Frontal cortex (tissue), 4 donors: Measurements from ENCODE around the gene SYNE3. TPM values are rescaled to one million over a fixed set of nuclear protein-coding genes. Genes with fewer than 3 reads are reported as not detected.

Experiments
- DNase-seq, 2 donors: peaks; one replicate each; pipeline ENCODE4 v3.0.0; 2012; ENCODE audit warnings: low spot score in 2 of 2
- FAIRE-seq: peaks from 2 replicates; lab custom pipeline; 2012; peaks lifted over from hg19 to GRCh38; lab: Jason Lieb, UNC
- total RNA-seq: library from RNA; depleted of rRNA; stranded (reverse); fragments of >200 nt; gene quantifications from one replicate; pipeline ENCODE4 v1.2.3, GENCODE V29; 2014
- donor health status: control.
- donor health status: control.
- donor health status: control.

Gene SYNE3
- total RNA-seq, 1 donor from 2014 or later, result 1.2 TPM

DNA sequence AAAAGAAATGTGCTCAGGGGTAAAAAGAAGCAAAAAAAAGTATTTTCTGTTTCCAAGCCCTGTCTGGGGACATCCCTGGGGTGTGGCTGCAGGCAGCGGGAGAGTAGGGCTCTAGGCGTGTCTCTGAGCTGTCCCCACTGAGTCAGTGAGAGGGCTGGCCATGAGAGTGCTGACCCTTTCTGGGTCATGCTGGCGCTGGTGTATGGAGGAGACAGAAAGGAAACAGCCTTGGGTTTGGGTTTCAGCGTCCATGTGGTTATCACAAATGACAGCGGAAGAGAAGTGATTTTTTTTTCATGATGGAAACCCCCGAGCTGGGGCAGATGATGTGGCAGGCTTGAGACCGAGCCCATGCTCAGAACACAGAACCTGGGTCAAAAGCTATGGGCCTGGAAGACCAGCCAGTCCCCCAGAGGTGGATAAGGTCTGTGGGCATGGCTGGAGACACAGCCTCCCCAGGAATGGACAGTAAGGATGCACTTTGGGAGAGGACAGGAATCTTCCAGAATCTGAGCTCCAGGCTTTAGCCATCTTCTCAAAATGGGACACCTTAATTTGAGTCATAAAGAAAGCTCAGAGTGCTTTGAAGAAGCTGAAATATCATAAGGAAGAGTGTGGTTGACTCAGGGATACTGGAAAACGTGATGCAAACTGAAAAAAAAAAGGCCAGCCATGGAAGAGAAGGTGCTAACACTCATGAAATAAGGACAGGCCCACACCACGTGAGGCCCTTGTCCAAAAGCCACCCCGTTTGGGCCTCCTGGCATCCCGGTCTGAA is 36.2 kb downstream of the SYNE3 start:
- DNase-seq (no peak), FAIRE-seq (no peak)

DNA sequence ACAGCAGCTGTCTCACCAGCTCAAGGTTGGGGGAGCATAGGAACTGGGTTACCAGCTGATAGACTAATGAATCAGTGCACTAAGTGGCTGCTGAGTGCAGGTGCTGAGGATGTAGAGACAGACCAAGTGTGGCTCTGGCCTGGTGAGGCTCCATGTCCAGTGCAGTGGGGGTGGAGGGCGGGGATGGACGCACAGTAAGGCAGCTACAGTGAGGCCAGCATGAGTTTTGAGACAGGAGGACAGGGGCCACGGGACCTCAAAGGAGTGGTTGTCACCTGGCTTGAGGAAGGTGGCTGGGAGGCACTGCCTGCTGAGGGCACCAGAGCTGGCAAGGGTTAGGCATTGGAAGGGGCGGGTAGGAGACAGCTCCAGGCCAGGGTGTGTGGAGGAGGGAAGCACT is 37.0 kb downstream of the SYNE3 start:
- no peak for FAIRE-seq
- no peak for DNase-seq

DNA sequence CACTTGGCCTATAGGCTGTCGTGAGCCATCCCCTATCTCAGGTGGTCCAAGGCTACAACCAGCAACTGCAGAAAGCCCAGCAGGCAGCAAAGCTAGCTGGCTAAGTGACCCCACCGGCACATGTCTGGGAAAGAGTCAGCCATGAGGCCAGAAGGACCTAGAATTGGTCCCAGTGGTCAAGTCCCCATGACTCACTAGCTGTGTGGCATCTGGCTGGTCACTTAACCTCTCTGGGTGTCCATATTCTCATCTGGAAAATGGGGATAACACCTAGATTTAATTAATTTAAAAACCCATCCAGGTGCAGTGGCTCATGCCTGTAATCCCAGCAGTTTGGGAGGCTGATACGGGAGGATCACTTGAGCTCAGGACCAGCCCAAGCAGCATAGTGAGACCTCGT is 37.6 kb downstream of the SYNE3 start:
- DNase-seq (no peak), FAIRE-seq (no peak)

DNA sequence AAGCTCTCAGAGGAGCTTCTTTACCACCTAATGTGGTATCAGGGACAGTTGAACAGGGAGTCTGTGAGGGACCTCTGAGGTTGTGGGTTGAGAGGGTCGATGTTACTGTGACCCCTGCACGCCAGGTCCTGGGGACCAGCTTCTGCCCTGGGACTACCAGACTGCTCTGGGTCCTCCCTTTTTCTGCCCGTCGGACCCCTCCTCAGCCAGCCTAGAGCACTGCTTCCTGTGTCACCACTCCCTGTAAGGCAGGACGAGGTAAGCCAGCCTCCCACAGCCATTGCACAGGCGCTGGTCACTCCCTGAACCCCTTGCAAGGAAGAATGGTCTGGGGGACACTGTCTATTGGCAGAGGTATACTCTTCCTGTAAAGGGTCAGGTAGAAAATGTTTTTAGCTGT is 38.1 kb downstream of the SYNE3 start:
- DNase-seq, result no peak
- no peak for FAIRE-seq

DNA sequence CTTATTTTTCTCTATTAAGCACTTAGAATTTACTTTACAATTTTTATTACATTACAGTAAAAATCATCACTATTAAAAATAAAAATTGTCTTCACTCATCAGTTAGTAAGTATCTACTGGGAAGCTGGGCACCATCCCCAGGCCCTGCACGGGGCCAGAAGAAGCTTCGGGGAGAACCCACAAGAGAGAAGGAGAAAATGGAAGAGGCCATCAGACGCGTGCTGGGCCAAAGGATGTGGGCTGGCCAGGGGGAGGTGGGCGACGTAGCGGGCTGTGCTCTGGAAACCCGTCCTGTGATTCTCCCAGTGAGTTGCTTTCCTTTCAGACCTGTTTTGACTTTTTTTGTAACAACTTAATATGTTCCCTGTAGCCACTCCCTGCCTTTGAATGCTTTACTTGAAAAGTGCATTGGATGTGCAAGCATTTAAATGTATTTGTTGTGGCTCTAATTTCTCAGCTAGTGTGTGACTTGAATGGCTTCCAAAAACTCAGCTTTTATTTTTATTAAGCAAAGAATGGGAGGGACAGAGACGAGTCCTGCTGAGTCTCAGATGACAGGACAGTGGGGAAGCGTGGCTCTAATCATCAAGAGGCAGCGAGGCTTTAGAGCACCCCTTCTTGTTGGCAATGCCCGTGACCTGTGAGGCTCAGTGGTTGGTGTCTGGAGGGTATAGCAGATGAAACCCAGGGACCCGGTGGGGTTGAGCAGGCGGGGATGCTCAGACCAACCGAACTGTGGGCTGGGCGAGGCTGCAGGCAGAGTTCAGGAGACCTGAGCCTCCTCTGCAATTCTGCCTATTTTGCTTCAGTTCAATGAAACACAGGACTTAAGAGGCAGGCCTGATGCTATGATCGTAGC is 38.8 kb downstream of the SYNE3 start:
- FAIRE-seq (no peak), DNase-seq (no peak)

DNA sequence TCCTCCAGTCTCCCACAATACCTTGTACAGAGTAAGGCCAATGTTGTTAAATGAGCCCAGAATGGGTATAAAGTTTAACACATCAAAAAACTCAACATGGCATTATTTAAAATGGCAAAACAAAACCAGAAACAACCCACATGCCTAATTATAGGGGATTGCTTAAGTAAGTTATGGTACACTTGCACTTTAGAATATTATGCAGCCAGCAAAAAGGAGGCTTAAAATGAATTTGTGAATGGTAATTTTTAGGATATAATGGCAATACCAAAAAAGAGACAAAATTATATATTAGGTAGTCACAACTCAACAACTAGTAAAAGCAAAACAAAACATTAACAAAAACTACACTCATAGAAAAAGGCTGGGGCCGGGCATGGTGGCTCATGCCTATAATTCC is 39.7 kb downstream of the SYNE3 start:
- no peak for DNase-seq
- no peak for FAIRE-seq

DNA sequence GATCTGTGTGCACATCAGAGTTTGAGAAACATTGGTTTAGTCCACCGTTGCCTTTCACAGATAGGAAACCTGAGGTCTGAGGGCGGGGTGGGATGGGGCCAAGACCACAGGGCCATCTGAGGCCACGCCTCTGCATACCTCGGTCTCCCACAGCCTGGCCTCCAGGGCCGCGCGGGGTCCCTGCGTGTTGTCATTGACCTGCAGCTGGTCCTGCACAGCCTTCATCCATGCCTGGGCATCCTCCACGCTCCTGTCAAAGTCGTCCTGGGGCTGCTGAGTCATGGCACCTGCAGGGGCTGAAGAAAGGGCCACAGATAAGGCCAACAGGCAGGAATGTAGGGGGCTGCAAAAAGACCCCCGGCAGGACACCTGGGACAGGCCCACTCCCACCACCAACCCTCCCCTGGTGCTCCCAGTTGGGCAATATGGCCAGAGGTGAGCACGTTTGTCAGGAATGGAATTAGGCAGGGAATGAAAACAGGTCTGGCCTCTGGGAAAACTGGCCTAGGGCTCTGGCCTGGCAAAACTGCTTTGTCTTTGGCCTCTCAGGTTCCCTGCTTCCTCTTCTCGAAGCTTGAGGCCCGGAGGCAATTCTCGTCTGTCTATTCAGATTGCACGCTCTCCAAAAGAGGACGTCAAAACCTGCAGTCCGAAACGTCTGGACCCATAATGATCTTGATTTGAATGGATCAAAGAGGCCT is 40.8 kb downstream of the SYNE3 start:
- no peak for DNase-seq
- no peak for FAIRE-seq

DNA sequence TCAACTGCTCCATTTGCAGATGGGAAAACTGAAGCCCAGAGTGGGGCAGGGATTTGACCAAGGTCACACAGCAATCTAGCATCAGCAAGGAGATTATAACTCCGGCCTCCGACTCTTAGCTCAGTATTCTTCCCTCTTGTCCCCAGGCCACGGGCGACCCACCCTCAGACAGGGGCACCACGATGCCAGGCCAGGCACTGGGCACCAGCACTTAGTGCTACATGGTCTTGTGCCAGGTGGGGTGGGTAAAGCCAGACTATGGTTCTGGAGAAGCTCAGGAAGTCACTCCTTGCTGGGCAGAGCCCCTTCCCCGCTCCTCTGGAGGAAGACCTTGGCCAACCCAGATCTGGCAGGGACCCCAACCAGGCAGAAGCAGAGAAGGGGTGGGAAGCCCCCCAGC is 41.5 kb downstream of the SYNE3 start:
- FAIRE-seq (no peak), DNase-seq (no peak)

DNA sequence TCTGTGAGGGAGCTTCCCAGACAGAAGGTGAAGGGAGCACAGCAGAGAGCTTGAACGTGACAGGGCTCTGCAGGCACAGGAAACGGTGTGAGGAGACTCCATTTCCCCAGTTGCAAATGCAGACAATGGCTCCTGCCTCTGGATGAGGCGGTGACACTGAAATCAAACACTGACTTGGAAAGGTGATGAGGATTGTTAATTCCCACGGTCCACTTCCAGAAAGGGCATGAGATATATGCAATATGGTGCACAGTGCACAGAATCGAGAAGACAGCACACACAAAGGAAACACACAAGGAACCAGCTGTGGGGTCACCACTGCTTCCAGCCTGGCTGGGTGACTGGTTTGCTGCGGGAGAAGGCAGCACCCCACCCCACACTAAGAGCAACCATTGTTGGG is 42.0 kb downstream of the SYNE3 start:
- FAIRE-seq (no peak), DNase-seq (no peak)

DNA sequence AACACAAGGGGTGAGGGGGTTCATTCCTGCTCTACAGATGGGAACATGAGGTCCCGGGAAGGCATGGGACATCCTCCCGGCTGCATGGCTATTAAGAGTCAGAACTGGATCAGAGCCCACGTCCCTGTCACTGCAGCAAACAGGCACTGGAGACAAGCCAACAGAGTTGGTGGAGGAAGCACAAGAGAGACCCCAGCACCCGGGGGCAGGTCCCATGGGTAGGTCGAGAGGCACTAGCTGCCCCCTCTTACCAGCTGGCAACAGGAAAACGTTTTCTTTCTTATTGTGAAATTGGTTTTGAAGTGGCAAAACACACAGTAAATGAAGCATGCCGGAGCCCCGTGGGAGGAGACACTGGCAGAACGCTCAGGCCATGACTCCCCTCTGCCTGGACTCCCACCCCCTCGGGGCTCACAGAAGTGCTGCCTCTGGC is 43.6 kb downstream of the SYNE3 start:
- no peak for DNase-seq
- no peak for FAIRE-seq

DNA sequence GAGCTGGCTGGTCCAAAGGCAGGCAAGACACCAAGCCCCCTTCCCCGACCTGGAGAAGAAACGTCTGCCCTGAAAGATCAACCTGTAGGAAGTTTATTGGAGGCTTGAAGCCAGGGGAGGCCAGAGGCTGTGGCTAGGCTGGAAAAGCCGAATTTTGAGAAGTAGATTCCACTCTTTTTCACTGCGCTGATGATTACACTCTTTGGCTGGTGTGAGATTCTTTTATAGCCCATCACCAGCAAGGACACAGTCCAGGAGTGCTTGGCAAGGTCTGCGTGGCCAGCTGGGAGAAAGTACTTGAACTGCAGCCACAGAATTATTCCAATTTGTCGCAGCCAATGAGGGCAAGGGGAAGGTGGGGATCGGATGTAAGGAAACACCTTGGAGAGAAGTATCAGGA is 45.0 kb downstream of the SYNE3 start:
- no peak for FAIRE-seq
- no peak for DNase-seq

DNA sequence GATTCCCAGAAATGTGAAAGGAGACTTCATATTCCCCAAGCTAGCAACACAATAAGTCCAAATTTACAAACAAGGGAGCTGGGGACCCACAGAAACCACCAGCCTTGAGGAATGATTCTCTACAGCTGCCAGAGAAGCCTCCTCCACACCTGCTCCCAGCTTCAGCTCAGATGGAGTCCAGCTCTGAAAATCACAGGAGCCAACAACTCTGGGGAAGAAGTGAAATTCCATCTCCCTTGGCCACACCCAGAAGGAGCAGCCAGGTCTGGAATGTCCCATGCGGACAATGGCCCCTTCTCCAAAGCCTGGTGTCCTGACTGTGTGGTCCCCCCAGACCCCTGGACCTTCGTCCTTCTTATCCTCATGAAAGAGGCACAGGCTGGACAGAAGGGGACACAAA is 45.4 kb downstream of the SYNE3 start:
- FAIRE-seq (no peak), DNase-seq (no peak)

DNA sequence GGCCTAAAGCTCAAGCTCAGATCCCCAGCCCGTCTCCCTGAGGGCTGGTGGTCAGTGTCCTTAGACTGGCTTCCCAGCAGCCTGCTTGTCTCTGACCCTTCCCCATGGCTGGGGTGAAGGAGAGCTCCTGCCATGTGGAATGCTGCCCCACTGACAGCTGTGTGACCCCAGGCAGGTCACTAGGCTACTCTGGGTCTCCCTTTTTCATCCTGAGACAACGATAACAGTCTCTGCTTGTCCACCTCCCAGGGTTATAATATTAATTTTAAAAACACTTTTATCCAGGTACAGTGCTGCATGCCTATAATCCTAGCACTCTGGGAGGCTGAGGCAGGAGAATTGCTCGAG is 47.3 kb downstream of the SYNE3 start:
- FAIRE-seq (no peak), DNase-seq (no peak)

DNA sequence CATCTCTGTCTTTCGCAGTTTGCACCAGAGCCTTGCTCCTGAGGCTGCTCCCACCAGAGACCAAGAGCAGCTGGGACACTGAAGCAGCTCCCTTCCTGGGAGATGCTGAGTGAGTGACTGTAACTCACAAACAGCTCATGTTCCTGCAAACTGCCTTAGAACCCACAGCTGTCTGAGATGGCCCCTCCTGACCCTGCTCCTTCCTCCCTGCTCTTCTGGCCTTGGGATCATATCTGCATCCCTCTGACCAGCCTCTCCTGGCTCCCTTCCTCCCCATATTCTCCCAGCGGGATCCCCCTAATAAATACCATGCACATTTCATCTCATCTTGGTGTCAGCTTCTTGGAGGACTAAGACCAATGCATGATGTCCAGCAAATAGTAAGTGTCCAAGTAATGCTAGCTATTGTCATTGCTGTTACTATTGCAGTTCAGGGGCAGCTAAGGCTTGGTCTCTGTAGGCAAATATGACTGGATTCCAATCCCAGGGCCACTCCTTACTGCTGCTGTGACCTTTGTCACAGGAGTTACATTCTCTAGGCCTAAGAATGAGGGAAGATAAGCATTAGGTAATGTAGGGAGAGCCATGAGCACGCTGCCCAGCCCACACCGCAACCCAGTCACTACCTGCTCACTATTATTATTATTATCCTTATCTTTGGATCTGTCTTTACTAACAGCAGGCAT is 47.9 kb downstream of the SYNE3 start:
- no peak for FAIRE-seq
- DNase-seq, result no peak

DNA sequence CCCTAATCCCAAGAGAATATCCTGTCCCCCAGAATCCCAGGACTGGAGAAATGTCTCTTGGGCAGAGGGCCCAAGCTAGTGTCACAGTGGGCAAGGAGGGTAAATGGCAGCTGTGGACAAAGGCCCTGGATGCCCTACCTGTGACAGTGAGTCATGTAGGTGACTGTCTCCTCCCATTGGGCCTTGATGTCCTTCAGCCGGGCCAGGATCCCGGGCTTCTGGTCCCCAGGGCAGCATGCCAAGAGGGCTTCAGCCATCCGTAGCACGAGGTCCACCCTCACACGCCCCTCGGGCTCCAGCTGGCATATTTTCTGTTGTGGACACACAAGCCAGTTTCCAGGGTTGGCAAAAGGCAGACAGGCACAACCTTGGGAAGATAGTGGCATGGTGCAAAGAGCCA is 48.8 kb downstream of the SYNE3 start:
- no peak for DNase-seq
- FAIRE-seq, result no peak

DNA sequence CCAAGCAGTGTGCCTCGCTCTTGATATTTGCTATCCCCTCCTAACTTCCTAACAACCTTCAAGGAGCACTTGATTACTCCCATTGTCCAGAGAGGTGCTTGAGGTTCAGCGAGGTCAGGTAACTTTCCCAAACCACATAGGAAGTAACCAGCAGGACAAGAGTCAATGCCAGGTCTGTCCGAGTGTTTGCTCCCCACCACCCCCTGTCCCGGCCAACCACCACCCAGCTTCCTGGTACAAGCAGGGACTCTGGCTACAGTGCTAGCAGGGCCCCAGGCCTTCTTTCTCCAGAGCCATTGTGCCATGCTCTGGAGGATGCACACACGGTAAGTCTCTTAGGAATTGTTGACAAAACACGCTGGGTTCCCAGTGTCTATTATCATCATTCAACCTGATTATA is 49.2 kb downstream of the SYNE3 start:
- DNase-seq, result no peak
- FAIRE-seq, result no peak
